ENCODE results near the gene SLC25A39. TPM values are rescaled to one million over a fixed set of nuclear protein-coding genes. Genes with fewer than 3 reads are reported as not detected.
"Not testable (repeated sequence)": the region's sequence is repeated elsewhere in the genome, so short reads cannot be mapped to it uniquely, and the experiment has no call there.

SLC25A39 gene
- total RNA-seq, 4 donors from 2014 or later = 97.7 to 155 (median 129) TPM

DNA sequence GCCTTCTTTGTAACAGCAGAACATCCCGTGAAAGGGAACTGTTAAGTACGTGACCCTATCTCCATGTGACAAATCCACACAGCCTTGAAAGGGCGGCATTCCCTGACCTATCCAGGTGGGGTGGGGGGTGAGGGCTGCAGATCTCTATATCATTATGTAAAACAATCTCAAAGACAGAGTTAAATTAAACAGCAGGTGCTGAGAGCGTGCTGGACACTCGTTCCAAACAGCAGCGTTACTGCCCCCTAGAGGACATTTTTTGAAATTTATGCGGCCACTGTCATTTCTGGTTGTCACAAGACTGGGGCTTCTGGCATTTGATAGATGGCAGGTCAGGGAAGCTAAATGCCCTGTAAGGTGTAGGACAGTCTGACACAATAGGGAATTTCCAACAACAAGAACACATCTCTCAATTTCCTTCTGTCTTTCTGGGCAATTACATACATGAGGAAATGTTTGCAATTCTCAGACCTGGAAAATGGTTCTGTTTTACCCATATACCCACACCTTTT, 6.7 kb upstream of the SLC25A39 start:
- Histone ChIP-seq H3K4me1 (peaks cover 0 to 9% (median 4%) of the 10 kb centered on the region in 4 donors), H3K27ac (no peak overlapping the region), H3K4me3 (no peak overlapping the region), H3K27me3 (no peaks in the 10 kb centered on the region), H3K9me3 (no peaks in the 10 kb centered on the region), H3K36me3 (no peaks in the 10 kb centered on the region)
- TF ChIP-seq, protein P1, sequence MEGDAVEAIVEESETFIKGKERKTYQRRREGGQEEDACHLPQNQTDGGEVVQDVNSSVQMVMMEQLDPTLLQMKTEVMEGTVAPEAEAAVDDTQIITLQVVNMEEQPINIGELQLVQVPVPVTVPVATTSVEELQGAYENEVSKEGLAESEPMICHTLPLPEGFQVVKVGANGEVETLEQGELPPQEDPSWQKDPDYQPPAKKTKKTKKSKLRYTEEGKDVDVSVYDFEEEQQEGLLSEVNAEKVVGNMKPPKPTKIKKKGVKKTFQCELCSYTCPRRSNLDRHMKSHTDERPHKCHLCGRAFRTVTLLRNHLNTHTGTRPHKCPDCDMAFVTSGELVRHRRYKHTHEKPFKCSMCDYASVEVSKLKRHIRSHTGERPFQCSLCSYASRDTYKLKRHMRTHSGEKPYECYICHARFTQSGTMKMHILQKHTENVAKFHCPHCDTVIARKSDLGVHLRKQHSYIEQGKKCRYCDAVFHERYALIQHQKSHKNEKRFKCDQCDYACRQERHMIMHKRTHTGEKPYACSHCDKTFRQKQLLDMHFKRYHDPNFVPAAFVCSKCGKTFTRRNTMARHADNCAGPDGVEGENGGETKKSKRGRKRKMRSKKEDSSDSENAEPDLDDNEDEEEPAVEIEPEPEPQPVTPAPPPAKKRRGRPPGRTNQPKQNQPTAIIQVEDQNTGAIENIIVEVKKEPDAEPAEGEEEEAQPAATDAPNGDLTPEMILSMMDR (IDR thresholded peaks at IDR 0.05) = peak; percentile 76 to 89 (median 82)
- TF ChIP-seq POLR2A (IDR thresholded peaks at IDR 0.05) = no peak
- DNase-seq = peak; percentile 57 to 92 (median 85)

DNA sequence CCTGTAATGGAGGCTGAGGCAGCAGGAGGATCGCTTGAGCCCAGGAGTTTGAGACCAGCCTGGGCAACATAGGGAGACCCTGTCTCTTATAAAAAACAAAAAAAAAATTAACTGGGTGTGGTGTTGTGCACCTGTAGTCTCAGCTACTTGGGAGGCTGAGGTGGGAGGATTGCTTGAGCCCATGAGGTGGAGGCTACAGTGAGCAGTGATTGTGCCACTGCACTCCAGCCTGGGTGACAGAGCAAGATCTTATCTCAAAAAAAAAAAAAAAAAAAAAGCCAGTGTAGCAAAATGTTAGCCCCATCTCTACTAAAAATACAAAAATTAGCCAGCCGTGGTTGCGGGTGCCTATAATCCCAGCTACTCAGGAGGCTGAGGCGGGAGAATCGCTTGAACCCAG, 5.6 kb upstream of the SLC25A39 start:
- H3K9me3 ChIP-seq, H3K27me3 ChIP-seq, DNase-seq, H3K36me3 ChIP-seq, H3K4me3 ChIP-seq, H3K27ac ChIP-seq: not testable (repeated sequence)
- peaks cover 0 to 17% (median 4%) of the 10 kb centered on the region in 4 donors for H3K4me1 ChIP-seq

DNA sequence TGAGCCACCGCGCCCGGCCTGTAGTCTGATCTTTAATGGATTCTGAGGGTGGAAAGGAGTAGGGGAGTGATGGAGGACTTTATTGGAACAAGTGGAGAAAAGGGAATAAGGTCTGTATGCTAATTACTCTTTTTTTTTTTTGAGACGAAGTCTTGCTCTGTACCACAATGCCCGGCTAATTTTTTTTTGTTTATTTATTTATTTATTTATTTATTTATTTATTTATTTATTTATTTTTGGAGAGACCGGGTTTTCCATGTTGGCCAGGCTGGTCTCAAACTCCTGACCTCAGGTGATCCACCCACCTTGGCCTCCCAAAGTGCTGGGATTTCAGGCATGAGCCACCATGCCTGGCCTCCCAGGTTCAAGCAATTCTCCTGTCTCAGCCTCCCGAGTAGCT, 4.9 kb upstream of the SLC25A39 start:
- H3K36me3 ChIP-seq, H3K27ac ChIP-seq, H3K4me3 ChIP-seq, DNase-seq, H3K9me3 ChIP-seq, H3K27me3 ChIP-seq: not testable (repeated sequence)
- H3K4me1 ChIP-seq = peaks cover 0 to 17% (median 2%) of the 10 kb centered on the region in 4 donors

DNA sequence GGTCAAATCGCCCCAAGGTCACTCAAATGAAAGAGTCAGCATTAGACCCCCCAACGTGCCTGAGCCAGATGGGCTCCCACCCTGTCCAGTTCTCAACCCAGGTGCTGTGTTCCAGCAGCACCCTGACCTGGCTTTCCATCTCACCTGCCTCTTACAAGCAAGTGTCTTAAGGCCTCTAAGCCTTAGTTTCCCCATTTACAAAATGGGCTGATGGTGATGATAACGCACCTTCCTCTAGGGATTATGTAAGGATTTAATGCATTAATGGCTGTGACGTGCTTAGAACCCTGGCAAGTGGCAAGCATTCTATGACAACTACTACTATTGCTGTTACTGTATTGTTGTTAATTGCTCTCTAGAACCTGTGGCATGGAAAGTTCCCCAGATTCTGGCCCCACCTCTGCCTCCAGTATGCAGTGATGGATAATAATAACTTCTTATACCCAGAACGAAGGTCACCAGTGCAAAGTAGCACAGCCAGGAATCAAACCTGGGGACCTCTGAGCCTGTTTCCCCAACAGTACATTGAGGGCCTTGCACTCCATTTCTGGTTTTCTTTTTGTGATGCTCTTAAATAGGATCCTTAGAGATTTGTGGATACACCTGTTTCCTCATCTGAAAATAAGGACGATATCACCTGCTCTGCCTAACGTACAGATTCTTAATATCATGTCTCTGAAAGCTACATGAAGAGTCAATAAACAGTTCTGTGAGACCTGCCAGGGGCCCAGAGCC, 3.3 kb upstream of the SLC25A39 start:
- Histone ChIP-seq H3K36me3 (no peaks in the 10 kb centered on the region), H3K9me3 (no peaks in the 10 kb centered on the region), H3K27ac (no peak overlapping the region)

DNA sequence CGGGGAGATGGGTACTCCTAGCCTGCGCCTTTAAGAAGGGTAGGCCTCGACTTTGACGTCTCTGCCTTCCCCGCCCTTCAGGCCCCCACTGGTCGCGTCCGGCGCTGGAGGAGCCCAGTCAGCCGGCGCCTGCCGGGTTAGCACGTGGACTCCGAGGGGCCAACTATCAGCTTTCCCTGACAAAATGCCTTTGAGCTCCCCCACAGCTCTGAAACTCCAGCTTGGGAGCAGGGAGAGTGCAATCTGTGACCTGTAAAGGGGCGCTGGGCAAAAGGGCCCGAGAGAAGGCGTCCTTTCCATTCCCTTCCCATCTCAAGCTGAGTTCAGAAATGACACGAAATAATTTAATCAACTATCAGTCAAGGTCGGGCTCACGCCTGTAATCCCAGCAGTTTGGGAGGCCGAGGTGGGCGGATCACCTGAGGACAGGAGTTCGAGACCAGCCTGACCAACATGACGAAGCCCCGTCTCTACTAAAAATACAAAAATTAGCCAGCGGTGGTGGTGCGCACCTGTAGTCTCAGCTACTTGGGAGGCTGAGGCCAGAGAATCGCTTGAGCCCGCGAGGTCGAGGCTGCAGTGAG, 2.3 kb upstream of the SLC25A39 start:
- Histone ChIP-seq H3K4me3 (peak overlapping the region; percentile 78 to 98 (median 95)), H3K9me3 (no peaks in the 10 kb centered on the region), H3K4me1 (peaks cover 0 to 32% (median 7%) of the 10 kb centered on the region in 4 donors), H3K27ac (peak overlapping the region; percentile 91 to 99 (median 94)), H3K27me3 (no peaks in the 10 kb centered on the region), H3K36me3 (peaks cover 0 to 5% (median 0%) of the 10 kb centered on the region in 3 donors)
- DNase-seq = peak; percentile 96 to 99 (median 96)
- TF ChIP-seq POLR2A (IDR thresholded peaks at IDR 0.05) = no peak
- TF ChIP-seq, protein P1 (IDR thresholded peaks at IDR 0.05) = peak in 3 of 6 experiments; percentile 20 to 61 (median 20)

More for the DNA sequence above, 3.3 kb upstream of the SLC25A39 start:
- Histone ChIP-seq H3K27me3 (no peaks in the 10 kb centered on the region), H3K4me1 (peaks cover 0 to 29% (median 7%) of the 10 kb centered on the region in 4 donors), H3K4me3 (no peak overlapping the region)
- DNase-seq = no peak
- TF ChIP-seq POLR2A (IDR thresholded peaks at IDR 0.05) = no peak
- TF ChIP-seq, protein P1 (IDR thresholded peaks at IDR 0.05) = no peak

DNA sequence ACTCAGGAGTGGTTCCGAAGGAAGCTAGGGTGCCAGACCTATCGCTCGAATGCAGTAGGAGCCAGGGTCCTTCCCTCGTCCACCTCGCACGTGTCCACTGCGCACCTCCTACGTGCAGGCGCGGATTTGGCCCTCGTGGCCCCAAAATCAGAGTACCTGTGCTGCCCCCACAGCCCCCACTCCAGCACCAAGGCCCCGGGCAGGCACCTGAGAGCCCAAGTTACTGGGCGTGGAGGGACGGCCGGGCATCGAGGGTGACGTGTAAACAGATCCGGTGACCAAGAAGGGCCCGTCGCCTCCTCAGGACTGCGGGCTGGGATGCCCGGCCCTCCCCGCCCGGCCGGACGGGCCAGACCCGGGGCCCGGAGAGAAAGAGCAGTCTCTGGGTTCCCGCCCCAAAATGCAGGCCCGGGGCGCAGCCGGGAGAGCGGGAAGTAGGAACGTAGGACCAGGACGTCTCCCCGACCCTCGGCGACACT, 492 bp downstream of the SLC25A39 start:
- no peaks in the 10 kb centered on the region for H3K27me3 ChIP-seq
- DNase-seq = no peak
- peaks cover 0 to 33% (median 0%) of the 10 kb centered on the region in 3 donors for H3K36me3 ChIP-seq
- H3K4me1 ChIP-seq = peaks cover 0 to 28% (median 7%) of the 10 kb centered on the region in 4 donors
- TF ChIP-seq POLR2A (IDR thresholded peaks at IDR 0.05) = no peak
- TF ChIP-seq, protein P1 (IDR thresholded peaks at IDR 0.05) = no peak
- H3K4me3 ChIP-seq = peak overlapping the region; percentile 78 to 98 (median 95)
- H3K27ac ChIP-seq = peak overlapping the region; percentile 81 to 99 (median 93)
- H3K9me3 ChIP-seq = no peaks in the 10 kb centered on the region

Measured in Peyer's patch (tissue), 4 donors.